Measurements from ENCODE around the gene GCDH.
"Not testable (repeated sequence)": the region's sequence is repeated elsewhere in the genome, so short reads cannot be mapped to it uniquely, and the experiment has no call there.

Gene GCDH

DNA sequence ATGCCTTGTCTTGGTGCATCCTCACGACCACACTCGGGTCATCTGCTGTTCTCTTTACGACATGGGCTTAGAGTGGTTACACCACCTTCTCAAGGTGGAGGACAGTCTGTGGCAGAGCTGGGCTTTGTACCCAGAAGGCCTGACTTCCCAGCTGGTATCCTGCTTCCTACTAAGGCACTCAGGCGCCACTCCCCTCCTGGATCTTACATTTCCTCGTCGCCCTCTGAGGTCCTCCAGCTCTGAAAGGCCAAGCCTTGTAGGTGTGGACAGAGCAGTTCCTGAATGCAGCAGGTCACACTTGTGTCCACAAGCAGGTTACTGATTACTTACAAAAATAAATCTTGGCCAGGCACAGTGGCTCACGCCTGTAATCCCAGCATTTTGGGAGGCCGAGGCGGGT lies 16.2 kb downstream of the GCDH start:
- no peak for DNase-seq (ENCODE audit: low spot score)

- DNase-seq (ENCODE audit: low spot score): no peak
These were observed 21.6 kb downstream of the GCDH start for GRCh38 chr19:12912571-12912970.

- DNase-seq (ENCODE audit: low spot score): no peak
These were observed 22.1 kb downstream of the GCDH start for GRCh38 chr19:12913011-12913561.

GRCh38 chr19:12913851-12914690 lies 23.1 kb downstream of the GCDH start:
- no peak for DNase-seq (ENCODE audit: low spot score)

DNA sequence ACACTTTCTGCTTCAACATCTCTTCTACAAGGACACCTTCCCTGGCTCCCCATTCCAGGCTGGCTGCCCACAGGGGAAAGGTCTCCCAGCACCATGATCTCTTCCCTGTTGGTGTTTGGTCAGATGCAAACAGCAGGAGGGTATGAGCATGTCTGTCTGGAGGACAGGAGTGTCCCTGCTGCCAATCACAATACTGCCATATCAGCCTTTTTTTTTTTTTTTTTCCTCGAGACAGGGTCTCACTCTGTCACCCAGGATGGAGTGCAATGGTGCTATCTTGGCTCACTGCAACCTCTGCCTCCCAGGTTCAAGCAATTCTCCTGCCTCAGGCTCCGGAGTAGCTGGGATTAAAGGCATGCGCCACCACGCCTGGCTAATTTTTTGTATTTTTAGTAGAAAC lies 24.9 kb downstream of the GCDH start:
- DNase-seq (ENCODE audit: low spot score): not testable (repeated sequence)

DNA sequence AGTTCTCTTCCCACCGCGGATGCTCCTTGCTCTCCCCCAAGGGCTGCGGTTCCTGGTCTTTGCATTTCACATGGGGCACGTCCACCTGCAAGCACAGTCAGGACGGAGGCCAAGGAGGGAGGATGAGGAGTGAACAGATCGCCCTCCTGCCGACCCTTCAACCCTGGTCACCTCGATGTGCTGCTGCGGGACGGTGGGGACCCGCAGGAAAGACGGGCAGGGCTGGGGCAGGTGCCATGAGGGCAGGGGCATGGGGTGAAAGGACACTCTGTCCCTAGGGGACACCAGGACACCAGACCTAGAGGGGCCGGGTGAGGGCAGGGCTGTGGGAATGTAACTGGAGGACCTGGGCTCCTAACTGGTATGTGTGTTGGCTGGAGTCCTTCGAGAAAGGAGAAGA lies 27.3 kb downstream of the GCDH start:
- DNase-seq (ENCODE audit: low spot score): no peak

- DNase-seq (ENCODE audit: low spot score): no peak
These were observed 30.1 kb downstream of the GCDH start for GRCh38 chr19:12921047-12921446.

DNA sequence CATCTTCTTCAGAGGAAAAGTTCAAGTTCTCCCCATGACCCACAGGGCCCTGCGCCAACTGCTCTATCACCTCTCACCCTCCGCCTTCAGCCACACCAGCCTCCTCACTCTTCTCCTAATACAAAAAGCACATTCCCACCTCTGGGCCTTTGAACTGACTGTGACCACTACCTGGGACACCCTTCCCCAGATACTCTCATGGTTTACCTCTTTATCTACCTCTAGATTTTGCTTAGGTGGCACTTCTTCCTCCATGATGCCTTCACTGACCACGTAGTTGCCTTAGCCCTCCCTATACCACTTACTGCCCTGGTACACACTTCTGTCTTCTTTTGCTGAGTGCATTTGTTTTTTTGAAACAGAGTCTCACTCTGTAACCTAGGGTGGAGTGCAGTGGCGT lies 32.0 kb downstream of the GCDH start:
- no peak for DNase-seq (ENCODE audit: low spot score)

GRCh38 chr19:12924621-12925310 lies 33.8 kb downstream of the GCDH start:
- DNase-seq (ENCODE audit: low spot score): no peak

DNA sequence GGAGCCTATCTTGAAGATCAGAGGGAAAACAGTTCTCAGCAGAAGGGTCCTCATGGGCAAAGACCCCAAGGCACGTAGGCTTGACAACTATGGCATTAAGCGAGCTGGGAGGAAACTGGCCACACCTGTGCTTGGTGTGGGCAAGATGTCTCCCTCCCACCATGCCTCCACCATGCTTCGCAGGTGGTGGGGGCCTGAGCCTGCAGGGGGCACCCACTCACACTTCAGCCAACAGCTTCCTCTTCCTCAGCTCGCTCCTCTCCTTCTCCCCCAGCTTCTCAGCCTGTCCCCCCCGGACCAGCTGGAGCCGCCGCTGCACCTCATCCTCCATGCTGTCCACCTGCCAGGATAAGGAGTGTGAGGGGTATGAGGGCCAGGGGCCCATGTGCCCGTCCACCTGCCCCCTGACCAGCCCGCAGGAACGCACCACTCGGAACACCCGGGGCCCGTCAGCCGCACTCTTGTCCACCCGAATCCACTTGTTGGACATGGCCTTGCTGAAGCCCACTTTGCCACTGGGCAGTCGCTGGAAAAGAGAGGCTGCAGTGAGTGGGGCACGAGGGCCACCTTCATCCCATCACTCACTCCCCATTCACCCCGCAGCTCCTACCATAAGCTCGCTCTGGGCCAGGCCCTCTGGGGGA lies 39.2 kb downstream of the GCDH start:
- no peak for DNase-seq (ENCODE audit: low spot score)

DNA sequence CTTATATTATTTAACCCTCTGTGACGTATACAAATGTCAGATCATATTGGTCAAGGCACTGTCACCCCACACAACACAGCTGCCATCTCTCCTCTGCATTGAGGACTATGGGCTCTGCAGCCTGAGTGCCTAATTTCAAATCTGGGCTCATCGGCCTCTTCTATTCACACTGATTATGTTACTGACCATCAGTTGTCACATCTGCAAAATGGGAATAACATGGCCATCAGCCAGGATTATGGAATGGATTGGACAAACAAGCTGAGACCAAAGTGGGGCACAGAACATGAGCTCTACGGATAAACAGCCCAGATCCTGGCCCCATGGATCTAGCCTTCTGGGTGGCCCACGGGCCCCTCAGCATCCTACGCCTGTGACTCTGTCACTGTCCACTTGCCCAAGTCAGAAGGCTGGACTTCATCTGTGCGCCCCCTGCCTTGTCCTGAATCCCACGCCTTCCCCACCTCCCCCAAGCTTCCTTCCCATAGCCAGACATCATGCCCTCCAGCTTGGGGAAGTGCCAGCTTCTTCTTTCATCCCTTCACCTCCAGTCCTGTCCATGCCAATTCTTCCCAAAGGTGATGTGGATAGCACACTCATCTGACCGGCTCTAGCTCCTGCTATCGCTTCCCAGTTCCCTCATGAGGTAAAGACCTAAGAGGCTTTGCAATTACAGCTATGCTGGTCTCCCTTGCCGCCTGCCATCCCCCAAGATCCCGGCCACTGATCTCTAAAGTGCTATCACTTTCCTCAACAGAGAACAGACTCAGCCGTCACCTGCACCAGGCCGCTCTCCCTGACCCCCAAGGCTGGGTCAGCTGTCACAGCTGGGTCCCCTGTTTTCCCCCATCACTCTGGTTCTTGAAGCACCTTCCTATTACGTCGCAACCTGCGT lies 41.7 kb downstream of the GCDH start:
- DNase-seq (ENCODE audit: low spot score): no peak

- peak; percentile 89 for DNase-seq (ENCODE audit: low spot score)
These were observed 42.5 kb downstream of the GCDH start, which contains the start of gene FARSA for GRCh38 chr19:12933287-12934072. Gene FARSA (minus strand): TSS chr19:12933711. CDS start chr19:12933696, 15 bp downstream.

GRCh38 chr19:12935071-12935470 lies 44.1 kb downstream of the GCDH start:
- no peak for DNase-seq (ENCODE audit: low spot score)

- DNase-seq (ENCODE audit: low spot score): no peak
These were observed 45.6 kb downstream of the GCDH start for GRCh38 chr19:12936582-12936981.

GRCh38 chr19:12937093-12937926 lies 46.4 kb downstream of the GCDH start:
- no peak for DNase-seq (ENCODE audit: low spot score)

- DNase-seq (ENCODE audit: low spot score): peak; percentile 98
These were observed 47.2 kb downstream of the GCDH start, which contains the start of gene CALR for GRCh38 chr19:12937927-12938778. Gene CALR (plus strand): TSS chr19:12938609. CDS start chr19:12938680, 71 bp downstream.

DNA sequence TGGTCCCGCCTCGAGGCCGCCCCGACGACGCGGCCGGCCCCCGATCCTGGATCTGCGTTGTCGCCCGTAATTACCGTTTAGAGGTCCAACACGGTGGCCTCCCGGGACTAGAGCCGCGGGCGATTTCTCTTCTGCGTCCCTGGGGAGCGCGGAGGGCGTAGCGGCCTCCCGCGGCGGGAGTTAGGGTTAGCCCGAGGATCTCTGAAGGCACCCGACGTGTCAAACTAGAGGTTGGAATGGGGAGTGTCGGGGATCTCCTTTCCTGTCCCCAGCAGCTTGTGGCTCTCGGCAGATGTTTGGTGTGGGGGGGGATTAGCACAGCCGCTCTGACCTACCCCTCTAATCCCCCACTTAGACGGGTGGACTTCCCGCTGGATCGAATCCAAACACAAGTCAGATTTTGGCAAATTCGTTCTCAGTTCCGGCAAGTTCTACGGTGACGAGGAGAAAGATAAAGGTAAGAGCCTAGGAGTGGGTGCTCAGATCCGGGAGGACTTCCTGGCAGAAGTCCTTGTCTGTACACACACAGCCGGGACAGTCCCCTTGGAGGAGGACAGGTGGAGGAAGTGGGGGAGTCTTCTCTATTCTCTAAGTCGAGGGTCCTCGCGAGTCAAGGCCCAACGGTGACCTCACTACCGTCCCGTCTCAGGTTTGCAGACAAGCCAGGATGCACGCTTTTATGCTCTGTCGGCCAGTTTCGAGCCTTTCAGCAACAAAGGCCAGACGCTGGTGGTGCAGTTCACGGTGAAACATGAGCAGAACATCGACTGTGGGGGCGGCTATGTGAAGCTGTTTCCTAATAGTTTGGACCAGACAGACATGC lies 48.0 kb downstream of the GCDH start:
- peak; percentile 59 for DNase-seq (ENCODE audit: low spot score)

- DNase-seq (ENCODE audit: low spot score): no peak
These were observed 49.0 kb downstream of the GCDH start for GRCh38 chr19:12939975-12940423.

Data from SW480 (cell line).